GM13977 (cell line): ENCODE data around the gene NUP160.
"Not testable (repeated sequence)": the region's sequence is repeated elsewhere in the genome, so short reads cannot be mapped to it uniquely, and the experiment has no call there.

Experiments
- DNase-seq: peaks from one replicate; pipeline ENCODE4 v3.0.0; 2012; ENCODE audit warnings: low spot score
- in situ Hi-C: fragments of 300-500 bp; cut with MboI; formaldehyde crosslinking; loops from one replicate; pipeline ENCODE4 v1.12.0; 2022; ENCODE audit warnings: low sequenced_read_pairs, low pct_unique_long_range_greater_than_20kb, mixed read lengths, inconsistent platforms; ENCODE audit not compliant: unreplicated experiment
- TF ChIP-seq, protein P1 (sequence below): IDR thresholded peaks from 2 replicates; pipeline ENCODE4 v1.5.1; 2012; ENCODE audit warnings: mild to moderate bottlenecking, control low read depth; ENCODE audit not compliant: insufficient read depth; ENCODE audit errors: extremely low read depth, missing control alignments

NUP160 gene

GRCh38 chr11:47750725-47751124 lies 97.4 kb downstream of the NUP160 start:
- in situ Hi-C loops: no loop called here
- TF ChIP-seq, protein P1, sequence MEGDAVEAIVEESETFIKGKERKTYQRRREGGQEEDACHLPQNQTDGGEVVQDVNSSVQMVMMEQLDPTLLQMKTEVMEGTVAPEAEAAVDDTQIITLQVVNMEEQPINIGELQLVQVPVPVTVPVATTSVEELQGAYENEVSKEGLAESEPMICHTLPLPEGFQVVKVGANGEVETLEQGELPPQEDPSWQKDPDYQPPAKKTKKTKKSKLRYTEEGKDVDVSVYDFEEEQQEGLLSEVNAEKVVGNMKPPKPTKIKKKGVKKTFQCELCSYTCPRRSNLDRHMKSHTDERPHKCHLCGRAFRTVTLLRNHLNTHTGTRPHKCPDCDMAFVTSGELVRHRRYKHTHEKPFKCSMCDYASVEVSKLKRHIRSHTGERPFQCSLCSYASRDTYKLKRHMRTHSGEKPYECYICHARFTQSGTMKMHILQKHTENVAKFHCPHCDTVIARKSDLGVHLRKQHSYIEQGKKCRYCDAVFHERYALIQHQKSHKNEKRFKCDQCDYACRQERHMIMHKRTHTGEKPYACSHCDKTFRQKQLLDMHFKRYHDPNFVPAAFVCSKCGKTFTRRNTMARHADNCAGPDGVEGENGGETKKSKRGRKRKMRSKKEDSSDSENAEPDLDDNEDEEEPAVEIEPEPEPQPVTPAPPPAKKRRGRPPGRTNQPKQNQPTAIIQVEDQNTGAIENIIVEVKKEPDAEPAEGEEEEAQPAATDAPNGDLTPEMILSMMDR: no peak
- DNase-seq: no peak

DNA sequence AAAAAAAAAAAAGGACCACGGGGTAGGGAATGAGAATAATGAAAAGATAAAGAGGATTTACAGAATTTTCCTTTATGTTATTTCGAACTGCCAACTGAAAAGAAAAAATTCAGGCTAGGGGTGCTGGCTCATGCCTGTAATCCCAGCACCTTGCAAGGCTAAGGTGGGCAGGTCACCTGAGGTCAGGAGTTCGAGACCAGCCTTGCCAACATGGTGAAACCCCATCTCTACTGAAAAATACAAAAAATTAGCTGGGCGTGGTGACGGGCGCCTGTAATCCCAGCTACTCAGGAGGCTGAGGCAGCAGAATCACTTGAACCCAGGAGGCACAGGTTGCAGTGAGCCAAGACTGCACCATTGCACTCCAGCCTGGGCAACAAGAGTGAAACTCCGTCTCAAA lies 105.7 kb downstream of the NUP160 start:
- not testable (repeated sequence) for DNase-seq

GRCh38 chr11:47737817-47738216 lies 110.3 kb downstream of the NUP160 start:
- in situ Hi-C loops, DNase-seq: not testable (repeated sequence)

More for the DNA sequence above, 105.7 kb downstream of the NUP160 start:
- in situ Hi-C loops: not testable (repeated sequence)

DNA sequence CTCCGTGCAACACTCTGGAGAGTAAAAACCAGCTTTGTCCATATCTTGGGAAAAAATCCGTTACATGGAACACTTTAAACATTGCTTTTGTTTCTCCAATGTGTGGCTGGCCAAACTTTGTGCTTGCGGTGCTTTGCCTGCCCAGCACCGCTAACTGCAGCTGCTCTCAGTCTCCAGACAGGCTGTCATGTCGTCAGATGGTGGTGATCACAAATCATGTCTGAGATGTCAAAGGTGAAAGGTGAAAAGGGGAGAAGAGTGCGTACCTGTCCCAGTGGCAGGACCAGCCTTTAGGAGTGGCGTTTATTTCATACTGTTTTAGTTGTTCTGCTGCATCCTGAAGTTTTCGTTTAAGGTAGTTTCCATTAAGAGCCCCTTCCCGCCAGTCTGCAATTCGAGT lies 115.9 kb downstream of the NUP160 start:
- no peak for DNase-seq
- TF ChIP-seq, protein P1: no peak
- in situ Hi-C loops: no loop called here

DNA sequence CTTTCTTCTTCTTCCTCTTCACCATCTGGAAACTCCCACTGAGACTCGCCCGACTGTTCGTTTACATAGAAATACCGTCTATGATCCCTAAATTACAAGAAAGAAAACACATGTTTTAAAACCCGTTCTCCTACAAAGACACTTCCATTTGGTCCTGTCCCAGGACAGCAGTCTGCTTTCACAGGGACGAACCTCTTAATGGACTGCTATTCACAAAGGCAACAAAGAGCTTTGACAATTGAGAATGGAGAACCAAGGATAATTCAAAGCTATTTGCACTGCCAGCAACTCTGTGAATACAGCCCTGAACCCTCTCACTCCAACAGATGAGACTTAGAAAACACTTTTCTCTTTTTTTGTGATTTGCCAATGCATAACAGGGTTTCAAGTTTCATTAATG lies 116.7 kb downstream of the NUP160 start:
- in situ Hi-C loops: no loop called here
- DNase-seq: no peak
- TF ChIP-seq, protein P1: no peak
